ENCODE results near the gene CTF1.
A peak's percentile ranks its signal among the peaks of the same experiment; 100 is the strongest.

Gene CTF1

DNA sequence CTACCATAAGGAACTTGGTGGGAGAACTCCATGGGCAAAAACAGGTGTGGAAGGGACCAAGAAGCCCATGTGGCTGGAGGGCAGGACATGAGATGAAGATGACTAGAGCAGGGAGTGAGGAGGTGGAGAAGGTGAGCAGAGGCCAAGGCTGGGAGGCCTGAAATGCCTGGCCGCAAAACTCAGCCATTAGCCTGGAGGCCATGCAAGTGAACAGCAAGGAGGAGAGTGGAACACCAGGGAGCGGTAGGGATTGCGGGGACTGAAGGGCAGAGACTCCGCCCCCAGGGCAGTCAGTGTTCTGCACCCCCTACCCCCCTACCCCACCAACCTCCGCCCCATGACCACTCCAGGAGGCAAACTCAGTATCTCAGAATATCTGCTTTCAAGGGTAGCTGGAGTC lies 19.5 kb upstream of the CTF1 start:
- TF ChIP-seq CTCF (IDR thresholded peaks at IDR 0.05; ENCODE audit: low read length, missing control alignments): no peak
- no peak for DNase-seq (ENCODE audit: low read depth)
- peak overlapping the region; percentile 87 for H3K4me3 ChIP-seq (replicated peaks; ENCODE audit: low read depth, low read length)

- H3K4me3 ChIP-seq (replicated peaks; ENCODE audit: low read depth, low read length): no peak overlapping the region
- no peak for DNase-seq (ENCODE audit: low read depth)
- TF ChIP-seq CTCF (IDR thresholded peaks at IDR 0.05; ENCODE audit: low read length, missing control alignments): no peak
These were observed 13.7 kb upstream of the CTF1 start for GRCh38 chr16:30882429-30883310.

GRCh38 chr16:30884760-30885159 lies 11.7 kb upstream of the CTF1 start:
- DNase-seq (ENCODE audit: low read depth): no peak
- no peak for TF ChIP-seq CTCF (IDR thresholded peaks at IDR 0.05; ENCODE audit: low read length, missing control alignments)

DNA sequence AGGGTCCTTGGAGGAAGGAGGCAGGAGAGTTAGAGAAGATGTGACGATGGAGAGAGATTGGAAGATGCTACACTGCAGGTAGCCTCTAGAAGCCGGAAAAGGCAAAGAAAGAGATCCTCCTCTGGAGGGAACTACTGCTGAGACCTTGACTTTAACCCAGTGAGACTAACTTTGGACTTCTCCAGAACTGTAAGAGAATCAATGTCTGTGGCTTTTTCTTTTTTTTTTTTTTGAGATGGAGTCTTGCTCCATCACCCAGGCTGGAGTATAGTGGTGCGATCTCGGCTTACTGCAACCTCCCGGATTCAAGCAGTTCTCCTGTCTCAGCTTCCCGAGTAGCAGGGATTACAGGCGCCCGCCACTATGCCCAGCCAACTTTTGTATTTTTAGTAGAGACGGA lies 11.2 kb upstream of the CTF1 start:
- DNase-seq (ENCODE audit: low read depth): no peak
- H3K4me3 ChIP-seq (replicated peaks; ENCODE audit: low read depth, low read length): no peak overlapping the region
- TF ChIP-seq CTCF (IDR thresholded peaks at IDR 0.05; ENCODE audit: low read length, missing control alignments): no peak

More at GRCh38 chr16:30884760-30885159, 11.7 kb upstream of the CTF1 start:
- H3K4me3 ChIP-seq (replicated peaks; ENCODE audit: low read depth, low read length): no peak overlapping the region

- no peak for DNase-seq (ENCODE audit: low read depth)
- no peak overlapping the region for H3K4me3 ChIP-seq (replicated peaks; ENCODE audit: low read depth, low read length)
- TF ChIP-seq CTCF (IDR thresholded peaks at IDR 0.05; ENCODE audit: low read length, missing control alignments): no peak
These were observed 10.3 kb upstream of the CTF1 start for GRCh38 chr16:30886145-30886544.

GRCh38 chr16:30887927-30888326 lies 8.5 kb upstream of the CTF1 start:
- H3K4me3 ChIP-seq (replicated peaks; ENCODE audit: low read depth, low read length): no peak overlapping the region
- no peak for TF ChIP-seq CTCF (IDR thresholded peaks at IDR 0.05; ENCODE audit: low read length, missing control alignments)
- no peak for DNase-seq (ENCODE audit: low read depth)
